ENCODE results near the gene RXFP2. TPM values are rescaled to one million over a fixed set of nuclear protein-coding genes. Genes with fewer than 3 reads are reported as not detected.

RXFP2 gene
- total and polyA plus RNA-seq, 10 of the 15 experiments (the other 5 are each of a cell fraction or from before 2014, with no cell fraction given): 0.01 to 0.05 TPM; not detected in 8

DNA sequence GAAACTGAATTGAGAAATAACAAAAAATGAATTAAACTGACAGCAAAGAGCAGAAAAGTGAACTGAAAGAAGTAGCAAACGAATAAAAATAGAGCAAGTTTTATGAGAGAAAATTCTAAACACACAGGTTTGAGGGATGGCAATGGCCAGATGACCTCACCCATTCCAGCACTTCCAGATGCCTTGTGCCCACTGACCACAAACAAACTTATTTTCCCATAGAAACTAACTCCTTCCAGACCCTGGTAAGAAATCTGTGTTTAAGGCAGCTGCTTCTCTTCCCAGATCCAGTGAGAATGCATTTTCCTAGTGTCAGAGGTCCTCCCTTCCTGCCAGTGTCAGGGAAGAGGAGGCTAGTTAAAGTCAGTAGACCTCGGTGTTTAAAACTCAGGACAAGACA, 51.7 kb downstream of the RXFP2 start (continued):
- TF ChIP-seq, protein P1, sequence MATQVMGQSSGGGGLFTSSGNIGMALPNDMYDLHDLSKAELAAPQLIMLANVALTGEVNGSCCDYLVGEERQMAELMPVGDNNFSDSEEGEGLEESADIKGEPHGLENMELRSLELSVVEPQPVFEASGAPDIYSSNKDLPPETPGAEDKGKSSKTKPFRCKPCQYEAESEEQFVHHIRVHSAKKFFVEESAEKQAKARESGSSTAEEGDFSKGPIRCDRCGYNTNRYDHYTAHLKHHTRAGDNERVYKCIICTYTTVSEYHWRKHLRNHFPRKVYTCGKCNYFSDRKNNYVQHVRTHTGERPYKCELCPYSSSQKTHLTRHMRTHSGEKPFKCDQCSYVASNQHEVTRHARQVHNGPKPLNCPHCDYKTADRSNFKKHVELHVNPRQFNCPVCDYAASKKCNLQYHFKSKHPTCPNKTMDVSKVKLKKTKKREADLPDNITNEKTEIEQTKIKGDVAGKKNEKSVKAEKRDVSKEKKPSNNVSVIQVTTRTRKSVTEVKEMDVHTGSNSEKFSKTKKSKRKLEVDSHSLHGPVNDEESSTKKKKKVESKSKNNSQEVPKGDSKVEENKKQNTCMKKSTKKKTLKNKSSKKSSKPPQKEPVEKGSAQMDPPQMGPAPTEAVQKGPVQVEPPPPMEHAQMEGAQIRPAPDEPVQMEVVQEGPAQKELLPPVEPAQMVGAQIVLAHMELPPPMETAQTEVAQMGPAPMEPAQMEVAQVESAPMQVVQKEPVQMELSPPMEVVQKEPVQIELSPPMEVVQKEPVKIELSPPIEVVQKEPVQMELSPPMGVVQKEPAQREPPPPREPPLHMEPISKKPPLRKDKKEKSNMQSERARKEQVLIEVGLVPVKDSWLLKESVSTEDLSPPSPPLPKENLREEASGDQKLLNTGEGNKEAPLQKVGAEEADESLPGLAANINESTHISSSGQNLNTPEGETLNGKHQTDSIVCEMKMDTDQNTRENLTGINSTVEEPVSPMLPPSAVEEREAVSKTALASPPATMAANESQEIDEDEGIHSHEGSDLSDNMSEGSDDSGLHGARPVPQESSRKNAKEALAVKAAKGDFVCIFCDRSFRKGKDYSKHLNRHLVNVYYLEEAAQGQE (IDR thresholded peaks at IDR 0.05; ENCODE audit: low read depth, low read length): no peak

DNA sequence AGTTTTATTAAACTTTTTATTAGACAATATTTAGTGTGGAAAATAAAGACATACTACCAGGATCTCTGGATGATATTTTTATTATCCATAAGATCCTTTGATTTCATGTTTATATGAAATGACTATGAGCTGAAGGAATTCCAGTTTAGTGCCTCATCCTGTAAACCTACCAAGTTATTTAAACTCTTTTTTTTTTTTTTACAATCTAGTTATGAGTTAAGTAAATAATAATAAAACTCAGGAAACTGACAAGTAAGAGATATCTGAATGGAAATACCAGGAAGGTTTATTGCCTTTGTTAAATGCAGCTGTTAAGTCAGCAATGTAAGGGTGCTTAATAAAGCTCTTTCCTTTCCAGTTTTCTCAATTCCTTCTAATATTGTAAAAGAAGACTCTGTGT, 53.9 kb downstream of the RXFP2 start:
- intact Hi-C loops (cut with micrococcal nuclease; ENCODE audit: unreplicated experiment): no loop called here
- H4K20me1 ChIP-seq (ENCODE audit: control insufficient read depth, insufficient read depth): no peaks in the 10 kb centered on the region
- no peaks in the 10 kb centered on the region for H3K4me1 ChIP-seq (ENCODE audit: control insufficient read depth, insufficient read depth, low read length)
- no peak overlapping the region for H2AFZ ChIP-seq (ENCODE audit: control insufficient read depth, low read depth, low read length)
- H3K79me2 ChIP-seq (ENCODE audit: control insufficient read depth, insufficient read depth, low read length): no peaks in the 10 kb centered on the region
- H3K9ac ChIP-seq (ENCODE audit: control insufficient read depth, insufficient read depth, low read length): no peak overlapping the region
- POLR2A ChIA-PET: interaction anchor here (0.7 kb wide), 1 partner anchor 14 kb away, joined by 4 read pairs; no protein-coding TSS in a partner anchor
- H3K4me3 ChIP-seq: no peak overlapping the region
- TF ChIP-seq CHD1 (IDR thresholded peaks at IDR 0.05; ENCODE audit: low read depth, low read length) (no peak), KLF5 (IDR thresholded peaks at IDR 0.05; ENCODE audit: partially characterized antibody) (no peak), POU2F2 (IDR thresholded peaks at IDR 0.05; ENCODE audit: borderline replicate concordance, low read depth, low read length) (no peak), CBFB (IDR thresholded peaks at IDR 0.05; ENCODE audit: low read depth) (no peak), LARP7 (IDR thresholded peaks at IDR 0.05) (no peak), RUNX3 (IDR thresholded peaks at IDR 0.05; ENCODE audit: low read length) (no peak), SMC3 (IDR thresholded peaks at IDR 0.05; ENCODE audit: borderline replicate concordance, low read length) (no peak), GATAD2B (conservative IDR thresholded peaks at IDR 0.05; ENCODE audit: low read depth) (no peak)
- TF ChIP-seq, protein P2, sequence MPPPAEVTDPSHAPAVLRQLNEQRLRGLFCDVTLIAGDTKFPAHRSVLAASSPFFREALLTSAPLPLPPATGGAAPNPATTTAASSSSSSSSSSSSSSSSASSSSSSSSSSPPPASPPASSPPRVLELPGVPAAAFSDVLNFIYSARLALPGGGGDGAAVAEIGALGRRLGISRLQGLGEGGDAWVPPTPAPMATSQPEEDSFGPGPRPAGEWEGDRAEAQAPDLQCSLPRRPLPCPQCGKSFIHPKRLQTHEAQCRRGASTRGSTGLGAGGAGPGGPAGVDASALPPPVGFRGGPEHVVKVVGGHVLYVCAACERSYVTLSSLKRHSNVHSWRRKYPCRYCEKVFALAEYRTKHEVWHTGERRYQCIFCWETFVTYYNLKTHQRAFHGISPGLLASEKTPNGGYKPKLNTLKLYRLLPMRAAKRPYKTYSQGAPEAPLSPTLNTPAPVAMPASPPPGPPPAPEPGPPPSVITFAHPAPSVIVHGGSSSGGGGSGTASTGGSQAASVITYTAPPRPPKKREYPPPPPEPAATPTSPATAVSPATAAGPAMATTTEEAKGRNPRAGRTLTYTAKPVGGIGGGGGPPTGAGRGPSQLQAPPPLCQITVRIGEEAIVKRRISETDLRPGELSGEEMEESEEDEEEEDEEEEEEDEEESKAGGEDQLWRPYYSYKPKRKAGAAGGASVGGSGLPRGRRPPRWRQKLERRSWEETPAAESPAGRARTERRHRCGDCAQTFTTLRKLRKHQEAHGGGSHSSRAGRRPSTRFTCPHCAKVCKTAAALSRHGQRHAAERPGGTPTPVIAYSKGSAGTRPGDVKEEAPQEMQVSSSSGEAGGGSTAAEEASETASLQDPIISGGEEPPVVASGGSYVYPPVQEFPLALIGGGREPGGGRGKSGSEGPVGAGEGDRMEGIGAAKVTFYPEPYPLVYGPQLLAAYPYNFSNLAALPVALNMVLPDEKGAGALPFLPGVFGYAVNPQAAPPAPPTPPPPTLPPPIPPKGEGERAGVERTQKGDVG (CRISPR knock-in tag; IDR thresholded peaks at IDR 0.05): no peak
- TF ChIP-seq, protein P3, sequence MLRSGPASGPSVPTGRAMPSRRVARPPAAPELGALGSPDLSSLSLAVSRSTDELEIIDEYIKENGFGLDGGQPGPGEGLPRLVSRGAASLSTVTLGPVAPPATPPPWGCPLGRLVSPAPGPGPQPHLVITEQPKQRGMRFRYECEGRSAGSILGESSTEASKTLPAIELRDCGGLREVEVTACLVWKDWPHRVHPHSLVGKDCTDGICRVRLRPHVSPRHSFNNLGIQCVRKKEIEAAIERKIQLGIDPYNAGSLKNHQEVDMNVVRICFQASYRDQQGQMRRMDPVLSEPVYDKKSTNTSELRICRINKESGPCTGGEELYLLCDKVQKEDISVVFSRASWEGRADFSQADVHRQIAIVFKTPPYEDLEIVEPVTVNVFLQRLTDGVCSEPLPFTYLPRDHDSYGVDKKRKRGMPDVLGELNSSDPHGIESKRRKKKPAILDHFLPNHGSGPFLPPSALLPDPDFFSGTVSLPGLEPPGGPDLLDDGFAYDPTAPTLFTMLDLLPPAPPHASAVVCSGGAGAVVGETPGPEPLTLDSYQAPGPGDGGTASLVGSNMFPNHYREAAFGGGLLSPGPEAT (IDR thresholded peaks at IDR 0.05; ENCODE audit: low read depth): no peak
- TF ChIP-seq, protein P4, sequence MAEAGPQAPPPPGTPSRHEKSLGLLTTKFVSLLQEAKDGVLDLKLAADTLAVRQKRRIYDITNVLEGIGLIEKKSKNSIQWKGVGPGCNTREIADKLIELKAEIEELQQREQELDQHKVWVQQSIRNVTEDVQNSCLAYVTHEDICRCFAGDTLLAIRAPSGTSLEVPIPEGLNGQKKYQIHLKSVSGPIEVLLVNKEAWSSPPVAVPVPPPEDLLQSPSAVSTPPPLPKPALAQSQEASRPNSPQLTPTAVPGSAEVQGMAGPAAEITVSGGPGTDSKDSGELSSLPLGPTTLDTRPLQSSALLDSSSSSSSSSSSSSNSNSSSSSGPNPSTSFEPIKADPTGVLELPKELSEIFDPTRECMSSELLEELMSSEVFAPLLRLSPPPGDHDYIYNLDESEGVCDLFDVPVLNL (IDR thresholded peaks at IDR 0.05; ENCODE audit: low read depth, low read length): no peak
- in situ Hi-C loops (cut with MboI): no loop called here
- no peak overlapping the region for H3K27ac ChIP-seq (ENCODE audit: control insufficient read depth, insufficient read depth)
- DNase-seq (ENCODE audit: low read depth, low spot score) (no peak), ATAC-seq (no peak), FAIRE-seq (no peak)
- SMC1A ChIA-PET (ENCODE audit: uncharacterized antibody, unreplicated experiment): no interaction called here
- H3K4me2 ChIP-seq (ENCODE audit: control insufficient read depth, insufficient read depth): no peak overlapping the region
- H3K9me3 ChIP-seq (replicated peaks; ENCODE audit: control insufficient read depth, insufficient read depth, low read length): no peaks in the 10 kb centered on the region
- no peaks in the 10 kb centered on the region for H3K36me3 ChIP-seq (ENCODE audit: control insufficient read depth in 2 of 2, insufficient read depth in 2 of 2, low read length in 1 of 2)
- RAD21 ChIA-PET (ENCODE audit: unreplicated experiment): no interaction called here
- H3K27me3 ChIP-seq (replicated peaks in 1 of 2; ENCODE audit: control insufficient read depth in 2 of 2, insufficient read depth in 2 of 2, low read length in 1 of 2): no peaks in the 10 kb centered on the region
- CTCF ChIA-PET: interaction anchor here (0.6 kb wide), 1 partner anchor 247 kb away, joined by 3 read pairs; no protein-coding TSS in a partner anchor
- no TSS peak for BruUV-seq (replicated peaks)
